A549 (cell line): ENCODE results near the gene SYMPK. TPM values are rescaled to one million over a fixed set of nuclear protein-coding genes. Genes with fewer than 3 reads are reported as not detected.

Experiments
- ATAC-seq, 2 experiments: fragments of 200-7000 bp in 1 of 2; fragments of >200 bp in 1 of 2; cut with Nextera tagmentation in 1 of 2; cut with Tn5 transposase in 1 of 2; 3 replicates each; pipeline versions ENCODE4 v1.8.0 to v1.9.1; 2018 to 2020; ENCODE audit warnings: mild to moderate bottlenecking in 1 of 2, moderate library complexity in 1 of 2
- CTCF ChIA-PET: fragments of 300-600 bp; sonication (Branson Sonifier 250); formaldehyde crosslinking; extraction: SDS; loops from one replicate; lab custom pipeline; 2021; ENCODE audit warnings: antibody characterized with exemption, inconsistent platforms; lab: Yijun Ruan, JAX
- POLR2A ChIA-PET: fragments of 350-600 bp; formaldehyde crosslinking; extraction: SDS; loops from one replicate; lab custom pipeline; 2021; ENCODE audit warnings: antibody characterized with exemption, inconsistent platforms; lab: Yijun Ruan, JAX
- DNase-seq, 2 experiments: peaks; one replicate each; pipeline versions ENCODE4 v3.0.0 to v3.0.0-alpha.2; 2011 to 2016; ENCODE audit warnings: low read depth in 1 of 2, low spot score in 1 of 2
- FAIRE-seq: peaks from 2 replicates; lab custom pipeline; 2011; peaks lifted over from hg19 to GRCh38; lab: Jason Lieb, UNC
- H3K27ac ChIP-seq, 2 experiments: fragments of >200 bp; sonication (Bioruptor Twin); formaldehyde crosslinking; 3 replicates each; pipeline ENCODE4 v1.5.1; 2016 to 2017
- H3K4me1 ChIP-seq: fragments of >200 bp; sonication (Bioruptor Twin); formaldehyde crosslinking; 3 replicates; pipeline ENCODE4 v1.6.1; 2016
- H3K4me2 ChIP-seq: fragments of >200 bp; sonication (Bioruptor Twin); formaldehyde crosslinking; 3 replicates; pipeline ENCODE4 v1.6.1; 2016
- H3K4me3 ChIP-seq: fragments of >200 bp; sonication (Bioruptor Twin); formaldehyde crosslinking; 3 replicates; pipeline ENCODE4 v1.5.1; 2016
- H3K9me3 ChIP-seq: fragments of >200 bp; sonication (Bioruptor Twin); formaldehyde crosslinking; 3 replicates; pipeline ENCODE4 v1.6.1; 2016
- BCL3 ChIP-seq: fragments of >200 bp; sonication (Bioruptor Twin); formaldehyde crosslinking; IDR thresholded peaks from 3 replicates; pipeline ENCODE4 v1.6.1; 2016
- CBX8 ChIP-seq: fragments of 200-600 bp; sonication (generic); IDR thresholded peaks from 2 replicates; pipeline ENCODE4 v1.6.1; 2016
- CHD2 ChIP-seq: fragments of 150-350 bp; IDR thresholded peaks from 2 replicates; pipeline ENCODE4 v1.6.1; 2014; ENCODE audit warnings: low read length; ENCODE audit not compliant: partially characterized antibody
- CHD4 ChIP-seq: fragments of 200-600 bp; sonication (generic); IDR thresholded peaks from 2 replicates; pipeline ENCODE4 v1.6.1; 2016; ENCODE audit warnings: antibody characterized with exemption, mild to moderate bottlenecking, borderline replicate concordance
- CTCF ChIP-seq: fragments of >200 bp; sonication (Bioruptor Twin); formaldehyde crosslinking; IDR thresholded peaks from 3 replicates; pipeline ENCODE4 v1.5.1; 2016
- GATA3 ChIP-seq: IDR thresholded peaks from 2 replicates; pipeline ENCODE4 v1.6.1; 2012; ENCODE audit warnings: borderline replicate concordance
- HDAC2 ChIP-seq: fragments of 200-600 bp; sonication (generic); IDR thresholded peaks from 2 replicates; pipeline ENCODE4 v1.6.1; 2016
- HEYL ChIP-seq: fragments of 250-450 bp; sonication (Bioruptor Pico); IDR thresholded peaks from 2 replicates; pipeline ENCODE4 v1.8.0; 2021; ENCODE audit warnings: mild to moderate bottlenecking, moderate library complexity
- HOXB13 ChIP-seq: fragments of 250-450 bp; sonication (Bioruptor Pico); IDR thresholded peaks from 2 replicates; pipeline ENCODE4 v1.5.0; 2020; ENCODE audit warnings: low read depth, mild to moderate bottlenecking, moderate library complexity
- JUN ChIP-seq, 2 experiments: fragments of >200 bp; sonication (Bioruptor Twin); formaldehyde crosslinking; IDR thresholded peaks; 2 replicates in 1 of 2; 3 replicates in 1 of 2; pipeline ENCODE4 v1.6.1; 2016 to 2017
- JUNB ChIP-seq: fragments of >200 bp; sonication (Bioruptor Twin); formaldehyde crosslinking; IDR thresholded peaks from 2 replicates; pipeline ENCODE4 v1.6.1; 2016
- KDM5A ChIP-seq: fragments of 200-600 bp; sonication (generic); IDR thresholded peaks from 2 replicates; pipeline ENCODE4 v1.6.1; 2016; ENCODE audit warnings: antibody characterized with exemption, mild to moderate bottlenecking
- MYC ChIP-seq: IDR thresholded peaks from 2 replicates; pipeline ENCODE4 v1.6.1; 2012; ENCODE audit warnings: mild to moderate bottlenecking, inconsistent platforms, low read length, improper control_type of control experiment, borderline replicate concordance
- NR3C1 ChIP-seq: fragments of >200 bp; sonication (Bioruptor Twin); formaldehyde crosslinking; IDR thresholded peaks from 3 replicates; pipeline ENCODE4 v1.6.1; 2017
- POLR2AphosphoS2 ChIP-seq: conservative IDR thresholded peaks from 2 replicates; pipeline ENCODE4 v1.6.1; 2012; ENCODE audit warnings: low read length, improper control_type of control experiment, inconsistent platforms
- RCOR1 ChIP-seq: fragments of 150-350 bp; IDR thresholded peaks from 2 replicates; pipeline ENCODE4 v1.6.1; 2014; ENCODE audit warnings: antibody characterized with exemption, low read length, low read depth
- REST ChIP-seq: fragments of 200-600 bp; sonication (generic); IDR thresholded peaks from 2 replicates; pipeline ENCODE4 v1.6.1; 2016; ENCODE audit warnings: antibody characterized with exemption, mild to moderate bottlenecking, moderate library complexity
- RNF2 ChIP-seq: fragments of 200-600 bp; sonication (generic); IDR thresholded peaks from 2 replicates; pipeline ENCODE4 v1.6.1; 2016; ENCODE audit warnings: low read depth, mild to moderate bottlenecking, antibody characterized with exemption, moderate library complexity, borderline replicate concordance
- TFCP2L1 ChIP-seq: fragments of 250-450 bp; sonication (Bioruptor Pico); IDR thresholded peaks from 2 replicates; pipeline ENCODE4 v1.5.0; 2021; ENCODE audit warnings: mild to moderate bottlenecking
- TP53 ChIP-seq: fragments of 250-450 bp; sonication (Bioruptor Pico); IDR thresholded peaks from 2 replicates; pipeline ENCODE4 v1.5.0; 2021; ENCODE audit warnings: mild to moderate bottlenecking, moderate library complexity
- USF2 ChIP-seq: fragments of 450-650 bp; IDR thresholded peaks from 2 replicates; pipeline ENCODE4 v1.6.1; 2014; ENCODE audit warnings: antibody characterized with exemption
- ZFP36 ChIP-seq: fragments of 450-650 bp; IDR thresholded peaks from 2 replicates; pipeline ENCODE4 v1.6.1; 2014; ENCODE audit warnings: borderline replicate concordance; ENCODE audit not compliant: partially characterized antibody
- ZNF302 ChIP-seq: fragments of 250-450 bp; sonication (Bioruptor Pico); IDR thresholded peaks from 2 replicates; pipeline ENCODE4 v1.9.0; 2021; ENCODE audit warnings: inconsistent platforms, mild to moderate bottlenecking, moderate library complexity
- ZSCAN20 ChIP-seq: fragments of 250-450 bp; sonication (Bioruptor Pico); IDR thresholded peaks from 2 replicates; pipeline ENCODE4 v1.8.0; 2022; ENCODE audit warnings: mild to moderate bottlenecking, moderate library complexity
- WGBS: methylation state at CpG from one replicate; pipeline ENCODE4 v1.1.6; 2017; ENCODE audit errors: missing lambda C conversion rate; 5-methylcytosine and 5-hydroxymethylcytosine counted together
- polyA plus RNA-seq, 4 experiments: library from polyadenylated mRNA; depleted of rRNA in 3 of 4; stranded (reverse); fragments of >200 nt; fragmentation: RNase III in 1 of 4; extraction: RNeasy Plus Mini Kit Qiagen cat#74134 plus additional on column Dnase treatment in 1 of 4; gene quantifications; 2 replicates in 3 of 4; 3 replicates in 1 of 4; pipeline ENCODE4 v1.2.3, GENCODE V29; 2011 to 2017

The SYMPK gene
- polyA plus RNA-seq, 2 of the 4 experiments (the other 2 are of a cell fraction), result 61.9 to 105 TPM

- TF ChIP-seq HDAC2, result no peak
- TF ChIP-seq POLR2AphosphoS2, result no peak
- TF ChIP-seq USF2, result no peak
- TF ChIP-seq CBX8, result no peak
- no peak for TF ChIP-seq BCL3
- TF ChIP-seq CHD2, result no peak
- no peak for TF ChIP-seq NR3C1
- no peak for TF ChIP-seq CHD4
- no peak for TF ChIP-seq HOXB13 (CRISPR knock-in tag)
- no peak for TF ChIP-seq JUNB
- TF ChIP-seq JUN (IDR thresholded peaks at IDR 0.05), result no peak
- TF ChIP-seq ZSCAN20, result no peak
- H3K9me3 ChIP-seq, result no peaks in the 10 kb centered on the region
- FAIRE-seq (no peak), ATAC-seq (no peak), DNase-seq (no peak)
- ChIA-PET CTCF (interaction anchor here (0.5 to 74.3 kb wide), 6 partner anchors 7 to 263 kb away, joined by 3 to 2204 read pairs (median 78); partner anchors contain the start of genes DMPK, DMWD, IRF2BP1 and RSPH6A), POLR2A (interaction anchor here (1.0 to 1.5 kb wide), 2 partner anchors 22 to 44 kb away, joined by 3 to 4 read pairs; partner anchors contain the start of gene DMWD)
- 95% methylated on average over 40 of the region's 40 CpGs for WGBS
- no peak within 1 kb of the TSS for H3K4me3 ChIP-seq
- no peak within 1 kb of the TSS for H3K4me2 ChIP-seq
- peaks cover 17% of the 10 kb centered on the region for H3K4me1 ChIP-seq
- H3K27ac ChIP-seq, result no peak within 1 kb of the TSS
Measured at GRCh38 chr19:45814851-45815480, 48.0 kb downstream of the SYMPK start, which contains the start of gene RSPH6A. Gene RSPH6A (minus strand): TSS chr19:45815308. CDS start chr19:45815176, 132 bp downstream.

- H3K27ac ChIP-seq, result no peak overlapping the region; a peak in 1 of 6 replicates
- ChIA-PET POLR2A (interaction anchor here (1.0 to 1.5 kb wide), 2 partner anchors 22 to 44 kb away, joined by 3 to 4 read pairs; partner anchors contain the start of gene DMWD), CTCF (interaction anchor here (1.2 to 74.3 kb wide), 7 partner anchors 6 to 263 kb away, joined by 3 to 2204 read pairs (median 9); partner anchors contain the start of genes DMPK, DMWD, FOXA3 and IRF2BP1)
- ATAC-seq (no peak), DNase-seq (no peak), FAIRE-seq (no peak)
- H3K4me2 ChIP-seq, result no peak overlapping the region
- 82% methylated on average over 8 of the region's 12 CpGs for WGBS
- peaks cover 24% of the 10 kb centered on the region for H3K4me1 ChIP-seq
- H3K9me3 ChIP-seq, result no peaks in the 10 kb centered on the region
- no peak overlapping the region for H3K4me3 ChIP-seq
- TF ChIP-seq JUNB (no peak), GATA3 (no peak), ZNF302 (CRISPR knock-in tag) (no peak), ZFP36 (no peak), CHD2 (no peak), RNF2 (no peak), HEYL (CRISPR knock-in tag) (no peak), ZSCAN20 (no peak), REST (no peak), TFCP2L1 (CRISPR knock-in tag) (no peak), TP53 (CRISPR knock-in tag) (no peak), RCOR1 (no peak), MYC (no peak), CTCF (no peak), KDM5A (no peak)
Measured at GRCh38 chr19:45814166-45814780, 48.7 kb downstream of the SYMPK start.
